Gastrocnemius medialis (tissue), 4 donors: Measurements from ENCODE around the gene TMEM38B.

Experiments used
- CTCF ChIP-seq, 5 experiments: fragments of 450-650 bp in 3 of 5; fragments of 200-600 bp in 2 of 5; sonication (generic) in 2 of 5; IDR thresholded peaks in 4 of 5; conservative IDR thresholded peaks in 1 of 5; 1 replicate in 4 of 5; 2 replicates in 1 of 5; pipeline ENCODE4 v1.5.1; 2016 to 2019; ENCODE audit warnings: antibody characterized with exemption in 5 of 5, mild to moderate bottlenecking in 3 of 5, moderate library complexity in 3 of 5
- POLR2A ChIP-seq, 2 donors: fragments of 450-650 bp; IDR thresholded peaks; one replicate each; pipeline ENCODE4 v1.6.1; 2017; ENCODE audit warnings: antibody characterized with exemption in 2 of 2, mild to moderate bottlenecking in 2 of 2, moderate library complexity in 2 of 2

GRCh38 chr9:105662184-105663104 lies 31.9 kb upstream of the TMEM38B start, which contains the start of gene TAL2:
- TF ChIP-seq CTCF (IDR thresholded peaks at IDR 0.05 in 4 of 5, conservative IDR thresholded peaks at IDR 0.05 in 1 of 5), result no peak
- no peak for TF ChIP-seq POLR2A (IDR thresholded peaks at IDR 0.05)
